ENCODE measurements around the gene MIA.
A peak's percentile ranks its signal among the peaks of the same experiment; 100 is the strongest.

MIA gene

GRCh38 chr19:40791996-40792395 lies 16.7 kb downstream of the MIA start:
- in situ Hi-C loops (cut with MboI; ENCODE audit: low sequenced_read_pairs, unreplicated experiment): no loop called here
- DNase-seq (ENCODE audit: low spot score): no peak
- no peak for TF ChIP-seq CTCF (IDR thresholded peaks at IDR 0.05; ENCODE audit: borderline replicate concordance, control extremely low read depth, extremely low read depth, insufficient read depth, missing control alignments)

- DNase-seq (ENCODE audit: low spot score): no peak
- TF ChIP-seq CTCF (IDR thresholded peaks at IDR 0.05; ENCODE audit: borderline replicate concordance, control extremely low read depth, extremely low read depth, insufficient read depth, missing control alignments): no peak
- in situ Hi-C loops (cut with MboI; ENCODE audit: low sequenced_read_pairs, unreplicated experiment): no loop called here
Measured at GRCh38 chr19:40797166-40797962, 22.0 kb downstream of the MIA start.

GRCh38 chr19:40797963-40798682 lies 22.8 kb downstream of the MIA start:
- in situ Hi-C loops (cut with MboI; ENCODE audit: low sequenced_read_pairs, unreplicated experiment): no loop called here
- DNase-seq (ENCODE audit: low spot score): peak; percentile 83

GRCh38 chr19:40798683-40799557 lies 23.6 kb downstream of the MIA start, which contains the start of gene EGLN2:
Gene EGLN2 (plus strand): TSS chr19:40799191. CDS start chr19:40800573, 1,382 bp downstream.
- TF ChIP-seq CTCF (IDR thresholded peaks at IDR 0.05; ENCODE audit: borderline replicate concordance, control extremely low read depth, extremely low read depth, insufficient read depth, missing control alignments): no peak
- DNase-seq (ENCODE audit: low spot score): peak; percentile 98
- in situ Hi-C loops (cut with MboI; ENCODE audit: low sequenced_read_pairs, unreplicated experiment): no loop called here

More at GRCh38 chr19:40797963-40798682, 22.8 kb downstream of the MIA start:
- TF ChIP-seq CTCF (IDR thresholded peaks at IDR 0.05; ENCODE audit: borderline replicate concordance, control extremely low read depth, extremely low read depth, insufficient read depth, missing control alignments): peak; percentile 54

DNA sequence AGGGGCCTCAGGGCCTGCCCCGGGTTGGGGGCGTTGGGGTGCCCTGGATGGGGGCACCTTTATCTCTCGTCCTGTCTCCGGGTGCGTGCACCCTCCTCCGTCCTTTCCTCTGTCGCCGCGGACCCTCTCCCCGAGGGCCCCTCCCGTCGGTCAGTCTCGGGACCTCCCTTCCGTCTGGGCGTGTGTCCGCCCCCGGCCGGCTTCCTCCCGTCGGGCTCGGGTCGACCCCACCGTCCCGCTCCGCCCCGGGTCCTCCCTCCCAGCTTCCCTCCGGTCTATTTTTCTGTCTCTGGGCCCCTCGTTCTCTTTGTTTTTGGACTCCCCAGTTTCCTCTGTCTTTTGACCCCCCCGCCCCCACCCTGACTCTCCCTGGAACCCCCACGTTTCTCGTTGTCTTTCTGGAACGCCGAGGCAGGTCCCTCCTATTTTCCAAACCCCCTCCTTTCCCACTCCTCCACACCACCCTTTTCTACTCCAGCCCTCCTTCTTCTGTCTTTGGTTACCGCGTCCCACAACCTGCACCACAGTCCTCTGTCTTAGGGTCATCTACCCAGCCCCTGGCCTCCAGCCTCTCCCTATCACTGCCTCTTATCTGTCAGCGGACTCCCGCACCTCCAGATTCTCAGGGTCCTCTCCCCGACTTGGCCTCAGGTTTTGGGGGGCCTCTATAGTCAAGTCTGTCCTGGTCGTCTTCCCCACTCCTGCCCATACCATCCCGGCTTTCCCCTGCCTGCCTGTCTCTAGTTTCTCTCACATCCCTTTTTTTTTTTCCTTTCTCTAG lies 24.4 kb downstream of the MIA start:
- peak; percentile 72 for DNase-seq (ENCODE audit: low spot score)
- no peak for TF ChIP-seq CTCF (IDR thresholded peaks at IDR 0.05; ENCODE audit: borderline replicate concordance, control extremely low read depth, extremely low read depth, insufficient read depth, missing control alignments)
- in situ Hi-C loops (cut with MboI; ENCODE audit: low sequenced_read_pairs, unreplicated experiment): no loop called here

All from GM13976 (cell line).